Natural killer cell treated with Interleukin-12 subunit alpha and Interleukin-12 subunit beta and Interleukin-15 and Interleukin-18, amount 100 ng/mL, for 72 hours (primary cell): Measurements from ENCODE around the gene LTB4R. TPM values are rescaled to one million over a fixed set of nuclear protein-coding genes. Genes with fewer than 3 reads are reported as not detected.

Source experiments
- ATAC-seq, 2 donors: fragments of 150-1000 bp; cut with Tn5 transposase in 1 of 2; sonication (Bioruptor Pico), chemical (Tn5 transposase) in 1 of 2; 2 replicates each; pipeline ENCODE4 v1.10.0; 2021
- DNase-seq: peaks from one replicate; pipeline ENCODE4 v3.0.0; 2022; ENCODE audit warnings: low spot score
- H3K27ac Mint-ChIP-seq, 2 donors: 1 replicate in 1 of 2; 2 replicates in 1 of 2; pipeline ENCODE4 v1.8.0; 2022; ENCODE audit warnings: mixed read lengths in 2 of 2, mild to moderate bottlenecking in 1 of 2, moderate library complexity in 1 of 2
- H3K27me3 Mint-ChIP-seq, 2 donors: 1 replicate in 1 of 2; 2 replicates in 1 of 2; pipeline ENCODE4 v1.8.0; 2022; ENCODE audit warnings: mixed read lengths in 2 of 2
- H3K36me3 Mint-ChIP-seq: one replicate; pipeline ENCODE4 v1.8.0; 2022; ENCODE audit warnings: mixed read lengths
- H3K4me1 Mint-ChIP-seq, 2 donors: 1 replicate in 1 of 2; 2 replicates in 1 of 2; pipeline ENCODE4 v1.8.0; 2022; ENCODE audit warnings: low read depth in 2 of 2, mixed read lengths in 2 of 2, mild to moderate bottlenecking in 1 of 2
- H3K4me3 Mint-ChIP-seq: one replicate; pipeline ENCODE4 v1.8.0; 2022; ENCODE audit warnings: mixed read lengths
- H3K9me3 Mint-ChIP-seq: 2 replicates; pipeline ENCODE4 v1.8.0; 2022; ENCODE audit warnings: mixed read lengths
- total RNA-seq, 2 donors: library from RNA; stranded (reverse); gene quantifications; one replicate each; pipeline ENCODE4 v1.2.3, GENCODE V29; 2022

Gene LTB4R
- total RNA-seq, 2 donors from 2014 or later: 13.2 to 37.3 TPM

- Mint-ChIP-seq H3K4me3 (peak overlapping the region; percentile 59), H3K9me3 (no peaks in the 10 kb centered on the region), H3K36me3 (no peaks in the 10 kb centered on the region), H3K27me3 (peaks cover 0 to 13% of the 10 kb centered on the region in 2 donors), H3K27ac (peak overlapping the region; percentile 69 to 88), H3K4me1 (peaks cover 50 to 62% of the 10 kb centered on the region in 2 donors)
- DNase-seq: peak; percentile 55
- no peak for ATAC-seq
Measured at GRCh38 chr14:24329073-24329663, 17.9 kb downstream of the LTB4R start.

DNA sequence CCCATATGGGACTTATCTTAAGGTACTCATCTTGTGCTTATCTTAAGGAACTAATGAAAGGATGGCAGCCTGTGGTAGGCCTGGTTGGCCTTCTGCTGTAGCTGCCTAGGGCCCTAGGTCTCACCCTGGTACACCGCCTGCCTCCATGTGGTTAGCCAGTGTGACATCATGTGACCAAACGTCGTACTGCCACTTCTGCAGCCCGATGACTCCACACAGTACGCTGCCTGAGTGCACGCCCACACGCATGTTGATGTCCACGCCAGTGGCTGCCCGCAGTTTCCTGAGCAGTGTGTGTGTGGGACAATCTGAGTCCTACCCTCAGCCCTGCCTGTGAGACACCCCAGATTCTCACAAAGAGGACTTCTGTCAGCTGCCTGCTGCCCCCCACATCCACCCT, 18.4 kb downstream of the LTB4R start:
- no peaks in the 10 kb centered on the region for H3K9me3 Mint-ChIP-seq
- peak; percentile 94 for ATAC-seq

DNA sequence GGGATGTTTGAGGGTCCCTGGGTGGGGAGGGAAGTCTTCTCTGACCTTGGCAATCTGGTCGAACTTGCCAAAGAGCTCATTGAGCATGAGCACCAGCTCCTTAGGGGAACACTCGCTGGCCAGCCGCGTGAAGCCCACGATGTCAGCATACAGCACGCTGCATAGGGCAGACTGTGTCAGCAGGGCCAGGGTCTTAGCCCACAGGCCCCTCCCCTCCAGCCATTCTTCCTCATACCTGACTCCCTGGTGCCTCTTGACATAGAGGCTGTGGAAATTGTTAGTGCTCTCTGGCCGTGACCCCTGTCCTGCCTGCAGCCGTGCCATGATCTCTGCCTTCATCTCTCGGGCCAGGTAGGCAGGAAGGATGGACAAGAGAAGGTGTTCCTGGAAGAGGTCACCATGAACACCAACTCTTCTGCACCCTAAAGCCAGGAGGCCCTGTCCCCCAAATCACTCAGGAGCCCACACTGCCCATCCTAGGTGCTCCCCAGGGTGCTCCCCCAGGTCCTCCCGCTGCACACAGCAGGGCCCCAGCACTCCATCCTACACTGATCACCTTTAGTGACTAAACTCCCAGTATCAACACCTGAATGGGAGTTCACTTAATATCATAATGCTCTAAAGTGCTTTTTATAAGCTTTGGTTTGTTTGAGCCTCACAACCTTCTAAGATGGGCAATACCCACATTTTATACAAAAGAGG, 19.8 kb downstream of the LTB4R start:
- Mint-ChIP-seq H3K4me3 (no peak overlapping the region), H3K4me1 (peaks cover 58 to 65% of the 10 kb centered on the region in 2 donors), H3K36me3 (peaks cover under 1% of the 10 kb centered on the region), H3K27ac (peak overlapping the region in 1 of 2 donors; percentile 69), H3K9me3 (no peaks in the 10 kb centered on the region), H3K27me3 (peaks cover 8 to 18% of the 10 kb centered on the region in 2 donors)
- DNase-seq (no peak), ATAC-seq (no peak)

More for the DNA sequence above, 18.4 kb downstream of the LTB4R start:
- DNase-seq: peak; percentile 96
- Mint-ChIP-seq H3K4me3 (peak overlapping the region; percentile 59), H3K27me3 (peaks cover under 1 to 13% of the 10 kb centered on the region in 2 donors), H3K36me3 (no peaks in the 10 kb centered on the region), H3K4me1 (peaks cover 52 to 62% of the 10 kb centered on the region in 2 donors), H3K27ac (peak overlapping the region; percentile 69 to 88)

DNA sequence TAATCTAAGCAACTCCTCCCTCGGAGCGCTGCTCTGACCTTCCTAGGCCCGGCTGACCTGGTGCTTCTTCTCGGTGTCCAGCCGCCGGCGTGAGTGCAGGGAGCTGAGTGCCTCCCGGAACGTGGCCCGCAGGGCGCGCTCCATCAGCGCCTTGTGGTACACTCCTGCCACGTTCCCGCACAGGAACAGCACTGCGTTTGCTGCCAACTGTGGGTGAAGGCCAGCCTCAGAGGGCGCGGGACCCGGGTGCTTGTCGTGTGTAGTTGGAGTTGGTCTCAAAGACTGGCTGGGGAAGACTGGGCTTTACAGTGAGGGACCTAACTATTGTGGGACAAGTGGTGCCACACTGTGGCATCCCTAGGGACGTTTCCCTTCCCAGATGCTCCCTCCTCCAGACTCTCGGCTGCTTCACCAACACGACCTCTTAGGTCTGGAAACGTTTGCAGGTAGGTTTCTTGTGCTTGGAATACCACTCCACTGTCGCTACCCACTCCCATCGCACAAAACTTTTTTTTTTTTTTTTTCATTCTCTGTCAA, 20.5 kb downstream of the LTB4R start:
- Mint-ChIP-seq H3K27ac (peak overlapping the region; percentile 62 to 75), H3K4me3 (peak overlapping the region; percentile 91), H3K4me1 (peaks cover 58 to 65% of the 10 kb centered on the region in 2 donors), H3K9me3 (no peaks in the 10 kb centered on the region), H3K27me3 (peaks cover 8 to 18% of the 10 kb centered on the region in 2 donors), H3K36me3 (peaks cover 6% of the 10 kb centered on the region)
- ATAC-seq (no peak), DNase-seq (no peak)

GRCh38 chr14:24332268-24332993, 21.1 kb downstream of the LTB4R start:
- Mint-ChIP-seq H3K27me3 (peaks cover 8 to 18% of the 10 kb centered on the region in 2 donors), H3K4me3 (peak overlapping the region; percentile 91), H3K9me3 (no peaks in the 10 kb centered on the region), H3K27ac (peak overlapping the region; percentile 62 to 75), H3K36me3 (peaks cover 6% of the 10 kb centered on the region), H3K4me1 (peaks cover 51 to 60% of the 10 kb centered on the region in 2 donors)
- DNase-seq: peak; percentile 82
- peak; percentile 68 to 71 for ATAC-seq

GRCh38 chr14:24334431-24335291, 23.4 kb downstream of the LTB4R start, which contains the start of gene ADCY4:
TSS of gene ADCY4 (minus strand) at chr14:24335071. CDS start at chr14:24334652, 419 bp downstream.
- Mint-ChIP-seq H3K4me1 (peaks cover 46 to 58% of the 10 kb centered on the region in 2 donors), H3K27ac (no peak within 1 kb of the TSS), H3K9me3 (no peaks in the 10 kb centered on the region), H3K4me3 (peak within 1 kb of the TSS; percentile 51), H3K36me3 (peaks cover 6% of the 10 kb centered on the region), H3K27me3 (peaks cover 8 to 18% of the 10 kb centered on the region in 2 donors)
- ATAC-seq (no peak), DNase-seq (no peak)

- peaks cover 43 to 56% of the 10 kb centered on the region in 2 donors for H3K4me1 Mint-ChIP-seq
- no peak overlapping the region for H3K27ac Mint-ChIP-seq
- ATAC-seq (no peak), DNase-seq (no peak)
- peaks cover 6% of the 10 kb centered on the region for H3K36me3 Mint-ChIP-seq
- H3K27me3 Mint-ChIP-seq: peaks cover 8 to 12% of the 10 kb centered on the region in 2 donors
- H3K9me3 Mint-ChIP-seq: no peaks in the 10 kb centered on the region
- H3K4me3 Mint-ChIP-seq: no peak overlapping the region
Measured at GRCh38 chr14:24335461-24336171, 24.3 kb downstream of the LTB4R start.

DNA sequence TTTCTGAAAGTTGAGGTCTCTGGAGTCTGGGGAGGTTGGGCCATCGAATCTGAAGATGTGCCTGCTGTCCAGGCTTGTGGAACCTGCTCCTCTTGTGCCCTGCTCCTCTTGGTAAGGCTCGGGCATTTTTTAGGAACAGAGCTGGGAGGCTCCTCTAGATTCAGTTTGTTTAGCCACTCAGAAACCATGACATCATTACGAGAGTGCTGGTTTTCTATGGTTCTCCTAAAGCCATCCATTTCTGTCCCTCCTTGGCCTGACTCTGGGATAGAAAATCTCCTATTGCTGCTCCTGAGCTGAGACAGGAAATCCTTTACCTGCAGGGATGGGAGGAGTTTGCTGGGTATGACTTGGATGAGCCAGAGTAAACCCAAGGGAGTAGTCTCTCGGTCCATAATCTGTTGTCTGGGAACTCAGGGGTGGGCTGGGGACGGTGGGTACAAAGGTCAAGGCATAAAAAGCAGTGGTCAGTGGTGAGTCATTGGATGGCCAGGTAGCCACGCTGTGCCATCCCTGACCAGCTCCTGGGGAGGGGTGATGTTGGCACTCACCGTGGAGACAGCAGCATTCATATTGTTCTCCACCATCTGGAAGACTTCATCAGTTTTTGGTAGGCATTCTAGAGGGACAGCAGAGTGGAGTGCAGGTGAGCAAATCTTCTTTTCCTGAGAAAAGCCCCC, 26.0 kb downstream of the LTB4R start:
- DNase-seq: no peak
- ATAC-seq: no peak

DNA sequence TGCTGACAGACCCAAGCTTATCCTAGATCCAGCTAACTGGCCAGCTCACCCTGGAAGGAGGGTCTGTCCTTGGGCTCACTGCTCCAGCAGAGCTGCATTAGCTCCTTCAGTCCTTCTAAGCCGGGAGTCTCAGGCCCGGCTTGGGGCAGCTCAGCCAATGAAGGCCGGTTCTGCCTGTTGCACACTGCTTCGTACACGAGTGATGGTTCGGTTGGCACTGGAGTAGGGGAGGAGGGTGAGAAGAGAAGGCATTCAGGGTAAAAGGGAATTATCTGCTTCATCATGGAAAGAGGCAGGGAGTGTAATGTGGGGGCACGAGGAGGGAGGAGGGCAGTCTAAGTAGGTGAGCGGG, 26.5 kb downstream of the LTB4R start:
- Mint-ChIP-seq H3K4me1 (peaks cover 31 to 34% of the 10 kb centered on the region in 2 donors), H3K27me3 (peaks cover 8 to 13% of the 10 kb centered on the region in 2 donors)

More for the DNA sequence above, 26.0 kb downstream of the LTB4R start:
- Mint-ChIP-seq H3K27me3 (peaks cover 8 to 9% of the 10 kb centered on the region in 2 donors), H3K27ac (no peak overlapping the region), H3K36me3 (peaks cover 6% of the 10 kb centered on the region), H3K4me1 (peaks cover 33 to 39% of the 10 kb centered on the region in 2 donors), H3K9me3 (no peaks in the 10 kb centered on the region), H3K4me3 (no peak overlapping the region)

GRCh38 chr14:24338843-24339242, 27.5 kb downstream of the LTB4R start:
- H3K9me3 Mint-ChIP-seq: no peaks in the 10 kb centered on the region
- ATAC-seq: no peak
- H3K4me1 Mint-ChIP-seq: peaks cover 28 to 32% of the 10 kb centered on the region in 2 donors
- DNase-seq: no peak
- peak overlapping the region; percentile 85 for H3K4me3 Mint-ChIP-seq
- peaks cover 10 to 23% of the 10 kb centered on the region in 2 donors for H3K27me3 Mint-ChIP-seq
- peaks cover 6% of the 10 kb centered on the region for H3K36me3 Mint-ChIP-seq
- no peak overlapping the region for H3K27ac Mint-ChIP-seq

More for the DNA sequence above, 26.5 kb downstream of the LTB4R start:
- no peaks in the 10 kb centered on the region for H3K9me3 Mint-ChIP-seq
- peak overlapping the region; percentile 85 for H3K4me3 Mint-ChIP-seq
- H3K36me3 Mint-ChIP-seq: peaks cover 6% of the 10 kb centered on the region
- DNase-seq: no peak
- ATAC-seq: no peak
- no peak overlapping the region for H3K27ac Mint-ChIP-seq

- H3K9me3 Mint-ChIP-seq: no peaks in the 10 kb centered on the region
- H3K27ac Mint-ChIP-seq: peak within 1 kb of the TSS in 1 of 2 donors; percentile 77
- H3K4me3 Mint-ChIP-seq: peak within 1 kb of the TSS; percentile 85
- DNase-seq (no peak), ATAC-seq (peak; percentile 82 to 85)
- peaks cover 6% of the 10 kb centered on the region for H3K36me3 Mint-ChIP-seq
- H3K27me3 Mint-ChIP-seq: peaks cover 12 to 27% of the 10 kb centered on the region in 2 donors
- peaks cover 28 to 32% of the 10 kb centered on the region in 2 donors for H3K4me1 Mint-ChIP-seq
Measured at GRCh38 chr14:24339284-24340151, 28.2 kb downstream of the LTB4R start, which contains the start of gene RIPK3. TSS of gene RIPK3 (minus strand) at chr14:24339991. CDS start at chr14:24339826, 165 bp downstream.
